OCI-LY7 (cell line): Measurements from ENCODE around the gene CCDC12. TPM values are rescaled to one million over a fixed set of nuclear protein-coding genes. Genes with fewer than 3 reads are reported as not detected.

Experiments
- BruUV-seq: library from RNA; stranded (reverse); fragments of 400-500 nt; replicated peaks from 2 replicates; lab custom pipeline; 2021; lab: Mats Ljungman, UMichigan
- CTCF ChIA-PET: fragments of 300-600 bp; sonication (Branson Sonifier 250); formaldehyde crosslinking; loops from one replicate; lab custom pipeline; 2022; ENCODE audit warnings: antibody characterized with exemption; ENCODE audit not compliant: unreplicated experiment; lab: Charles Lee
- POLR2A ChIA-PET: fragments of 300-600 bp; sonication (Branson Sonifier 250); formaldehyde crosslinking; loops from one replicate; lab custom pipeline; 2022; ENCODE audit warnings: antibody characterized with exemption; lab: Charles Lee
- DNase-seq: peaks from one replicate; pipeline ENCODE4 v3.0.0-alpha.2; 2015; ENCODE audit warnings: low spot score
- H2AFZ ChIP-seq: fragments of 200-600 bp; sonication (generic), shearing (Covaris generic); 2 replicates; pipeline ENCODE4 v1.6.1; 2014; ENCODE audit warnings: mild to moderate bottlenecking, antibody characterized with exemption, low read length, moderate library complexity
- H3K27ac ChIP-seq: fragments of 200-600 bp; sonication (generic); 2 replicates; pipeline ENCODE4 v1.5.1; 2014; ENCODE audit warnings: mixed run types, low read depth, mild to moderate bottlenecking, moderate library complexity, low read length, inconsistent platforms; ENCODE audit not compliant: poor library complexity, severe bottlenecking
- H3K36me3 ChIP-seq: fragments of 200-600 bp; sonication (generic); 2 replicates; pipeline ENCODE4 v1.6.1; 2014; ENCODE audit warnings: mild to moderate bottlenecking, antibody characterized with exemption, low read length, moderate library complexity, mixed read lengths; ENCODE audit not compliant: insufficient read depth
- H3K4me1 ChIP-seq: fragments of 200-600 bp; sonication (generic); 2 replicates; pipeline ENCODE4 v1.5.1; 2014; ENCODE audit warnings: mild to moderate bottlenecking, low read length; ENCODE audit not compliant: insufficient read depth, poor library complexity, severe bottlenecking
- H3K4me2 ChIP-seq: fragments of 200-600 bp; sonication (generic); 2 replicates; pipeline ENCODE4 v1.6.1; 2014; ENCODE audit warnings: mild to moderate bottlenecking, low read length
- H3K4me3 ChIP-seq: fragments of 200-600 bp; sonication (generic); 2 replicates; pipeline ENCODE4 v1.5.1; 2014; ENCODE audit warnings: mild to moderate bottlenecking, low read depth, low read length; ENCODE audit not compliant: poor library complexity, severe bottlenecking
- H3K79me2 ChIP-seq: fragments of 200-600 bp; sonication (generic); 2 replicates; pipeline ENCODE4 v1.6.1; 2016; ENCODE audit warnings: low read depth, mild to moderate bottlenecking, low read length, moderate library complexity, mixed read lengths; ENCODE audit not compliant: insufficient read depth
- H3K9me2 ChIP-seq: fragments of 200-600 bp; sonication (generic); 2 replicates; pipeline ENCODE4 v1.6.1; 2016; ENCODE audit warnings: mild to moderate bottlenecking, low read length, mixed read lengths; ENCODE audit not compliant: insufficient read depth
- H3K9me3 ChIP-seq: fragments of 200-600 bp; sonication (generic); 2 replicates; pipeline ENCODE4 v1.6.1; 2014; ENCODE audit warnings: mild to moderate bottlenecking, mixed run types, low read length, mixed read lengths
- H4K20me1 ChIP-seq: fragments of 200-600 bp; sonication (generic); 2 replicates; pipeline ENCODE4 v1.6.1; 2014; ENCODE audit warnings: mild to moderate bottlenecking, antibody characterized with exemption, low read length, moderate library complexity, mixed read lengths; ENCODE audit not compliant: insufficient read depth
- CTCF ChIP-seq: fragments of 200-600 bp; sonication (generic); conservative IDR thresholded peaks from 2 replicates; pipeline ENCODE4 v1.5.1; 2014; ENCODE audit warnings: mild to moderate bottlenecking, antibody characterized with exemption, low read length, moderate library complexity, mixed read lengths
- EZH2phosphoT487 ChIP-seq: fragments of 200-600 bp; sonication (generic); IDR thresholded peaks from 2 replicates; pipeline ENCODE4 v1.6.1; 2018; ENCODE audit warnings: low read depth, borderline replicate concordance, mild to moderate bottlenecking, mixed run types, antibody characterized with exemption, low read length, moderate library complexity, mixed read lengths
- intact Hi-C: fragments of 100-400 bp; cut with micrococcal nuclease; formaldehyde crosslinking; loops from one replicate; pipeline ENCODE4 v1.10.0; 2022; ENCODE audit not compliant: unreplicated experiment
- total RNA-seq, 2 experiments: library from RNA; depleted of rRNA in 1 of 2; stranded (reverse); fragments of >200 nt in 1 of 2; shearing (Covaris generic) in 1 of 2; gene quantifications; 2 replicates each; pipeline ENCODE4 v1.2.3, GENCODE V29; 2014 to 2022

CCDC12 gene
- total RNA-seq, 2 experiments from 2014 or later, result 74.9 to 116 TPM

- no TSS peak for BruUV-seq
Measured at GRCh38 chr3:47003461-47004368, 27.2 kb upstream of the CCDC12 start.

GRCh38 chr3:47003056-47003410 lies 26.5 kb upstream of the CCDC12 start:
- Histone ChIP-seq H3K4me3 (no peak overlapping the region), H3K9me2 (no peaks in the 10 kb centered on the region), H2AFZ (no peak overlapping the region), H4K20me1 (no peaks in the 10 kb centered on the region), H3K79me2 (no peaks in the 10 kb centered on the region), H3K4me2 (no peak overlapping the region), H3K27ac (no peak overlapping the region), H3K36me3 (peaks cover 89% of the 10 kb centered on the region), H3K9me3 (no peaks in the 10 kb centered on the region), H3K4me1 (no peaks in the 10 kb centered on the region)
- TF ChIP-seq CTCF (no peak), EZH2phosphoT487 (no peak)
- ChIA-PET CTCF (no interaction called here), POLR2A (no interaction called here)
- intact Hi-C loops, result no loop called here
- no TSS peak for BruUV-seq
- no peak for DNase-seq

More at GRCh38 chr3:47003461-47004368, 27.2 kb upstream of the CCDC12 start:
- Histone ChIP-seq H3K4me3 (no peak overlapping the region), H3K9me2 (no peaks in the 10 kb centered on the region), H3K4me1 (peaks cover 3% of the 10 kb centered on the region), H3K4me2 (no peak overlapping the region), H3K9me3 (no peaks in the 10 kb centered on the region), H4K20me1 (no peaks in the 10 kb centered on the region), H3K79me2 (no peaks in the 10 kb centered on the region), H3K27ac (no peak overlapping the region), H3K36me3 (peaks cover 90% of the 10 kb centered on the region), H2AFZ (no peak overlapping the region)
- intact Hi-C loops, result no loop called here
- DNase-seq, result no peak
- TF ChIP-seq CTCF (no peak), EZH2phosphoT487 (no peak)
- POLR2A ChIA-PET, result no interaction called here
- CTCF ChIA-PET, result no interaction called here
